HTR-8/SVneo (cell line): Measurements from ENCODE around the gene HSDL1.
A peak's percentile ranks its signal among the peaks of the same experiment; 100 is the strongest.

Source experiments
- DNase-seq: peaks from one replicate; pipeline ENCODE4 v3.0.0; 2011; ENCODE audit warnings: low spot score, mixed read lengths; ENCODE audit not compliant: insufficient read length
- FAIRE-seq: peaks from 2 replicates; lab custom pipeline; 2011; peaks lifted over from hg19 to GRCh38; lab: Jason Lieb, UNC

The HSDL1 gene

DNA sequence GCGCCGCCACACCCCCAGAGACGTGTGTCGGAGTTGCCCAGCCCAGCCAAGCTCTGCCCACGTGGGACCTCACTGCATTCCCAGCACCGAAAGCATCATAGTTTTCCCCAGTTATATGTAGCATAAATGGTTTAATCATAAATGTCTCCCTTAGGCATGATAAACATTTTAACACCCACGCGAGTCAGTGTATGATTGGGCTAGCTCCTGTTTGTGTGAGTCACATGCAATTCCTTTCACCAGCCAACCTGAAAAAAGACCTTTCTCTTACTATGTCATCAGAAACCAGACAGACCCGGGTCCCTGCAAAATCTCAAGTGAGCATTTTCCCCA is 32.7 kb upstream of the HSDL1 start:
- DNase-seq: no peak
- FAIRE-seq: peak; percentile 83

DNA sequence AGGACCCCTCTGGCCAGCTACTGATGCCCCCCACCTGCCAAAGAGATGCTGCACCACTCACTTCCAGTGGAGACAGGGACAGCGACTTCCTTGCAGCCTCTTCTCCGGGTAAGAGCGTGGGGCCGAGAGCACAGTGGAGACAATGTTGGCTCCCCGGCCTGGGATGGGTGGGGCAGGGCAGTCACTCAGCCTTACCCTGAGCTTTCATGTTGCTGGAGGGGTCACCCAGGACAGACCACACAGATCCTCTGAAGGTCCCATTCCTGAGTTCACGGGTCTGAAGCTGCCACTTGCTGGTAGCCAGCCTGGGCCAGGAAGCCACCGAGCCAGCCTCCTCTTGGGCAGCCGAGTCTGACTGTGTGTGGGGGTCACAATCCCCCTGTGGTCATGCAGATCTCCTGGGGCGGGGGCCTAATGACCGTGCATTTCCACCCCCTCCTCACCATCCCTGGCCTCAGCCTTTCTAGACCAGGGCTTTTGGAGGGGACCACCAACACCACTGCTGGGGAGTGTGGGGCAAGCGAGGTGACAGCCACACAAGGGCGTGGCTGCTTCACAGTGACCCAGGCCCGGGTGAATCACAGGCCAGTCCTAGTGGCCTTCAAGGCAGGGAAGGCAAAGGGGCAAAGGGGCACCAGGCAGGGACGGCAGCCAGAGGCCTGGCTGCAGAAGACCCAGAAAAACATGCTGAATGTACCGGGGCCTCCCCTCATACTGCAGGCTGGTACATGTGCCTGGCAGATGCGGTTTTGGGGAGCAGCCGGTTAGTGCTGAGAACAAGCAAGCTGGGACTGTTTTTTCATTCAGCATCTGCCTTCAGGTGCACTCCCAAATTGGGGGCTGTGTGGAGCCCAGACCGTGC is 31.4 kb upstream of the HSDL1 start:
- FAIRE-seq: peak; percentile 81
- no peak for DNase-seq

DNA sequence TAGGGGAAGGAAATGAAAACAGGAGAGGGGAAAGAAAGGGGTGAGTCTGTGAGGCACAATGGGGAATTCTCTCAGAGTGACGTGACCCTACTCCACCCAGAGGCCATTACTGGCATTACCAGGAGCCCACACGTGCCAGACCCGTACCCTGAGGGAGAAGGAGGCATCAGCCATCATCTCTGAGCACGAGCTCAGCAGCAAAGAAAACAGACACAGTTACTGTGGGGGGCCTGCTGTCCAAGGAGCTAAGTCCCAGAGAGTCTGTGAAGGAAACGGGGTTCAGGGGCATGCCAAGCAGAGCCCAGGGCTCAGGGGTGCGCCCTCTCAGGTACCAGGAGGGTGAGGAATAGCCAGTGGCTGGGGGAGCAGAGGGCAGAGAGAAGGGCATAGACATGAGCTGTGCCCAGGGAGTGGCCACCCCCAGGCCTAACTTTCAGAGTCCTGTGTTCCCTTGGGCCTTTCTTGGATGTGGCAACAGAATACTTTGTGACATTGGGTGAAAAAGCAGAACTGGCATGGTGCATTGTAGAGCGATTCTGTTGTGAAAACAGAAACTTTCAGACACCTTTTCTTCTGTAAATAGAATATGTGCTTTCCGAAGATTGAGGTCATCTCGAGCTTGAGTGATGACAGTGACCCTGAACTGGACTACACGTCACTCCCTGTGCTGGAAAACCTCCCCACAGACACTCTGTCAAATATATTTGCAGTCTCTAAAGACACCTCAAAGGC is 30.5 kb upstream of the HSDL1 start:
- DNase-seq (peak; percentile 86), FAIRE-seq (peak; percentile 72)

DNA sequence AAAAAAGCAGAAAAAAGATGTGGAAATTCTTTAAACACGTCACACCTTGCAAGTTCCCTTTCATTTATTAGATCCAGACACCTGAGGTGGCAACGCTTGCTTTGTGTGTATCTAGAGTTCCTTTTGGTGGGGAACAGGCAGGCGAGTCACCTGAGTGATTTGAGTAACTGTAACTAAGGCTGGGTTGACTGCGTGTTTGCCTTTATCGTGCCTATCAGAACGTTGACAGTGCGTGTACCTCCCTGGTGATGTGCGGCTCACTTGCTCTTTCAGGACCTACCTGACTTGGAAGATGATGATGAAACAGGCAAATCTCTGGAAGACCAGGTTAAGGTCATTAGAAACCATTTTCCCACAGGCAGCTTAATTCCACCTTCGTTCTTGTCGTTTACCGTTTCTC is 29.4 kb upstream of the HSDL1 start:
- FAIRE-seq: peak; percentile 33
- DNase-seq: no peak

DNA sequence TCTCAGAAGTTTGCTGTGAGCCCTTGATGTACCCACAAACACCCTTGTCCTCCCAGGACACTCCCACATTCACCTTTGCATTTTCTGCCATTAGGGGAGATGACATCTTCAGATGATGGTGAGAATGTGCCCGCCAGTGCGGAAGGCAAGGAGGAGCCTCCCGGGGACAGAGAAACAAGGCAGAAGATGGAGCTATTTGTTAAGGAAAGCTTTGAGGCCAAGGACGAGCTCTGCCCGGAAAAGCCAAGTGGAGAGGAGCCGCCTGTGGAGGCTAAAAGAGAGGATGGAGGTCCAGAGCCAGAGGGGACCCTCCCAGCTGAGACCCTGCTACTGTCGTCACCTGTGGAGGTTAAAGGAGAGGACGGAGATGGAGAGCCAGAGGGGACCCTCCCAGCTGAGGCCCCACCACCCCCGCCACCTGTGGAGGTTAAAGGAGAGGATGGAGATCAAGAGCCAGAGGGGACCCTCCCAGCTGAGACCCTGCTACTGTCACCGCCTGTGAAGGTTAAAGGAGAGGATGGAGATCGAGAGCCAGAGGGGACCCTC is 24.9 kb upstream of the HSDL1 start:
- DNase-seq (no peak), FAIRE-seq (no peak)

DNA sequence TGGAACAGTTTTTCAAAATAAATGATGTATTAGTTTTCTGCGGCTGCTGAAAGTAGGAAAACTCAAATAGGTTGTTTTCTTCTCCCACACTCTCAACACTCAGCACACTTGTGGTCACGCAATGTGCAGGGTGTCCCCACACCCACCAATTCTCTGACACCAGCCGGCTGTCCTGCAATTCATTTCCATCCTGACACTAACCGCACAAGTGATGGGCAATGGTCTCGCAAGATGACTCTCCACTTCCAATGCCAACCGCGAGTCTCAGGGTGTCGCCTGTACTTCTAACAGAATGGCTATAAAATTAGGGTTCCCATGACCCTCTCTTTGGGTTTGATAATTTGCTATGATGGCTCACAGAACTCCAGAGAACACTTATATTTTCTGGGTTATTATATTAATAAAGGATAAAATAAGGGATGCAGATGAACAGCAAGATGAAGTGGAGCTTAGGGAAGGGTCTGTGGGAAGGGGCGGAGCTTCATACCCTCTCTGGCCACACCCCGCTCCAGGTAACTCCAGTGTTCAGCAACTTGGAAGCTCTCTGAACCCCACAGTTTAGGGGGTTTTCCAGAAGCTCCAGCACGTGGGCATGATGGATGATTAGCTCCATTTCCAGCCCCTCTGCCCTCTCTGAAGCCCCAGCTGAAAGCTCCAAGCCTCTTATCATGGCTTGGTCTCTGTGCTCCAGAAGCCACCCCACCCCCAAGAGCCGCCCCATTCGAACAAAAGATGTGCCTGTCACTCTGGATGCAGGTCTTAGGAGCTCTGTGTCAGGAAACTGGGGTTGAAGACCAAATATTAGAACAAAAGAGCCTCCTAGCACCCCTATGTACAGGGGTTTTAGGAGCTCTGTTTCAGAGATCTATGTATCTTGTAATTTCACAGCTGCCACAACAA is 22.1 kb upstream of the HSDL1 start:
- FAIRE-seq: no peak
- DNase-seq: no peak

DNA sequence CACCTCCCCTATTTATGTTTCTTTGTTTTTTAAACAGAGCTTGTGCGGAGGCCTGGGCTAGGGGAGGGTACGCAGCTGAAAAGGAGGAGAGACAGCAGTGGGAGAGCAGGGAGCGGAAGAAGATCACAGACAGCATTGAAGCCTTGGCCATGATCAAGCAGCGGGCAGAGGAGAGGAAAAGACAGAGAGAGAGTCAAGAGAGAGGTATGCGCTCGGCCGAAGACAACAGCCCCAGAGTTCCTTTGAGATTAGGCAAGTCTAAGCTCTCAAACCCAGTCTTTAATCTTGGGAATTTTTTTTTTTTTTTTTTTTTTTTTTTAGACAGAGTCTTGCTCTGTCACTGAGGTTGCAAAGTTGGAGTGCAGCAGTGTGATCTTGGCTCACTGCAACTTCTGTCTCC is 20.8 kb upstream of the HSDL1 start:
- FAIRE-seq (no peak), DNase-seq (no peak)

DNA sequence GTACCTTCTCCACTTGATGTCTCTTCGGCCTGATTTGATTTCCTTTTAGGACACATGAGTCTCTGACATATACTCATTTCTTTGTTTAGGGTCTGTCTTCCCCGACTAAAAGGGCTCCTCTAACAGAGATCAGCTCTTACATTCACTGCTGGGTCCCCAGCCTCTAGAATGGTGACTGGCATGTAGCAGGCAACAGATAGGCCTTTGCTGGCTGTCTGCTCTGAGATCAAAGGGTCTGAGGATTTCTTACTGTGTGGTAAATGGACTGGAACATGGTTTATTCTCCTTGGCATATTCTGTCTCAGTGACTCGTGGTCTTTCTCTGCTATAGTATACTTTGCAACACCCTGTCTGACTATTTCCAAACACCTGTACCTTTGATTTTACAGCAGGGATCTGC is 16.8 kb upstream of the HSDL1 start:
- DNase-seq: no peak
- no peak for FAIRE-seq

DNA sequence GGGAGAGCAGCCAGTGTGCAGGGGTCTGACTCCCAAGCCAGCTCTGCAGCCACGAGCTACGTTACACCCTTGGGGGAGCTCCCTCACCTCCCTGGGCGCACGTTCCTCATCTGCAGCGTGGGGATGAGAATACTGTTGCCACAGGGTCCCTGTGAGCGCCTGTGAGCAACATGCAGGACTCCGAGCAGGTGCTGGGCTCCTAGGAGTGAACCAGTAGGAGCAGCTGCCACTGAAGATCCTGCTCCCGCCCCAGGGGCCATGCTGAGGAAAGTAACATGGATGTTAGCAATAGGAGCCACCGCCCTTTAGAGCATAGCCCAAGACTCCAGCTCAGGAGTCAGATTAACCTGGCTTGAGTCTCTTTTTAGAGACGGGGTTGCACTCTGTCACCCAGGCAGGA is 16.1 kb upstream of the HSDL1 start:
- FAIRE-seq (no peak), DNase-seq (no peak)

DNA sequence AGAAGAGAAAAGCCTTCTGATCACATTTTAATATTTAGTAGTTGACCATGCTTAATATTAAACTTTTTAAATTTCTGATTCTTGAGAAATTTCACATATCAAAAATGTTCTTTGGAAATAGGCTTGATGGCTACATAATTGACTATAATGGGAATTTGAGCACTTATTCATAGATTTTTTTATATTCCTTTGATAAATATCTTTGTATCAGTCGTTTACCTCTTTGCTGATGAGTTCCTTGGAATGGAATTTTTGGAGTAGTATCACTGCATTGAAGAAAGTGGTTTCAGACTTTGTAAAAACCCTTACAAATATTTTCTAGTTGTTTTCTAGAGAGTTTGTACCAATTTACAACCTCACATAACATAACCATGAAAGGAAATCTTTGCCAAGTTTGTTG is 14.8 kb upstream of the HSDL1 start:
- DNase-seq (no peak), FAIRE-seq (no peak)

DNA sequence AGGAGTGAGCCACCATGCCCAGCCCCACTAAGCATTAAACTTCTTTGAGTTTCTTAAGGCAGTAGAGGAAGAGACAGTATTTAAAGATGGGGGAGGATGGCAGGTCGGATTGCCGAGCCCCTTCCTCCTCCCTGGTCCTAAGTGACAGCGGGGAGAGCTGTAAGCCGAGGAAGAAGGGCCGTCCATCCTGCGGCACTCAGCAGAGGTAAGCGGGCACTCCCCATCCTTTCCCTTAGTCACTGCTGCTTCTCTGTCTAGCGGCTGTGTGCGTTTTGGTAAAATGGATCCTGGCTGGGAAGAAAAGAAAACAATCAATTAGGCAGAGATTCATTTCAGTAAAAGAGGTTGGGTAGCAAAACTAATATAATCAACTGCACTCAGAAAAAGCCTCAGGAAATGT is 14.0 kb upstream of the HSDL1 start:
- no peak for FAIRE-seq
- DNase-seq: no peak

DNA sequence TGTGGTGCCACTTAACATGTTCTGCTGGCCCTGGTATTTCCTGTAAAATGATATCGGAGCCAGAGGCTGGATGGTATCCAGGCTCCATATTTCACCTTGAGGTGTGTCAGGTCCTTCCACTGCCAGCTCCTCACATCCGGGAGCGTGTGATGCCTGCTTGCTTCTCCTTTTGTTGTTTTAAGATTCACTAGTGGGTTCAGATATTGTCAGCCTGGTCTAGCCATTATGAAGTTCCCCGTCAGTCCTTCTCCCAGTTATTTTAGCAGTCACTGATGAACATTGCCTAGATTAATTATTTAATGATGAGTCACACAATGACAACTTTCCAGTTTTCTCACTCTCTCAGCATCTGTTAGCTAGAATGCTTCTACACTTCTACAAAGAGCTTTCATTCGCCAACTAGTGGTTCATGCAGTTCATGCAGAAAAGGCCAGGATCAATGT is 11.4 kb upstream of the HSDL1 start:
- FAIRE-seq (no peak), DNase-seq (no peak)

DNA sequence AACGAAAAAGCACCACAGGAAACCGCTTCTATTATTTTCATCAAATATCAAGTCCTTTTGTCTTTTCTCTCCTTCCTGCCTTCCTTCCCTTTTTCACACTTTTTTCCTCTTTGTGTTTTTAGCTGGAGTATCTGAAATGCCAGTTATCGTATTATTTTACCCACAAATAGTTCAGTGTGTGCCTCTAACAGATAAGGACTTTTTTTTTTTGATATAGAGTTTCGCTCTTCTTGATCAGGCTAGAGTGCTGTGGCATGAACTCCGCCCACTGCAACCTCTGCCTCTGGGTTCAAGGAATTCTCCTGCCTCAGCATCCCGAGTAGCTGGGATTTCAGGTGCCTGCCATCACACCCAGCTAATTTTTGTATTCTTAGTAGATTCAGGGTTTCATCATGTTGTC is 10.8 kb upstream of the HSDL1 start:
- FAIRE-seq (no peak), DNase-seq (no peak)

DNA sequence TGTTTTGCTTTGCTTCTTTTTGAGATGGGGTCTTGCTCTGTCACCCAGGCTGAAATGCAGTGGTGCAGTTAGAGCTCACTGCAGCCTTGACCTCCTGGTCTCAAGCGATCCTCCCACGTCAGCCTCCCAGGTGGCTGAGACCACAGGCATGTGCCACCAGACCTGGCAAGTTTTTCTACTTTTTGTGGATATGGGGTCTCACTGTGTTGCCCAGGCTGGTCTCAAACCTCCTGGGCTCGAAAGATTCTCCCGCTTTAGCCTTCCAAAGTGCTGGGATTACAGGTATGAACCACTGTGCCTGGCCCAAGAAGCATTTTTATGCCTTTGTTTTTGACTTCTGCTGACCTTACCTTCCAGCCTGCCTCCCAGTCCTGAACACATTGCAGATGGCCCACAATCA is 10.2 kb upstream of the HSDL1 start:
- FAIRE-seq (no peak), DNase-seq (no peak)

DNA sequence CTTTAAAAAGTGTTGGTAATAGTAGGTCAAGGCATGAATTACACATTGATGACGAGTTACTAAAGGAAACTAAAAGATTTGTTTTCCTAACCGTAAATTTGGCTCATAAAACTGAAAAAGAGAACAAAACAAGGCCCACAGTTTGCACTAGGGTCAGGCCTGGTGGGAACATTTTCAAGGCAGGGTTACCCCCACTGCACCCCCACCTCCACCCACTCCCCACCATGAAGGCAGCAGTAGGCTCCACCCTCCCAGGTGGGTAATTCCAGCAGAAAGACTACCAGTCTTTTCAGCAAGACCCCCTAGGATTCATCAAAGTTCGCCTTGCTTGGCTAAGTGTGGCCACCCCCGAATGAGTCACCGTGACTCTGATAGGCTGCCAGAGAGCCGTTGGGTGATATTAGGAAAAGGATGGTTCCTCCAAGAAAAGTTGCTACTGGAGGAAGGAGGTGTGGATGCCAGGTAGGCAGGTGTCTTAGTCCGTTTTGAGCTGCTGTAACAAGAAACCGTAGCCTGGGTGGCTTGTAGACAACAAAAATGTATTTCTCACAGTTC is 8.8 kb upstream of the HSDL1 start:
- DNase-seq (no peak), FAIRE-seq (no peak)

DNA sequence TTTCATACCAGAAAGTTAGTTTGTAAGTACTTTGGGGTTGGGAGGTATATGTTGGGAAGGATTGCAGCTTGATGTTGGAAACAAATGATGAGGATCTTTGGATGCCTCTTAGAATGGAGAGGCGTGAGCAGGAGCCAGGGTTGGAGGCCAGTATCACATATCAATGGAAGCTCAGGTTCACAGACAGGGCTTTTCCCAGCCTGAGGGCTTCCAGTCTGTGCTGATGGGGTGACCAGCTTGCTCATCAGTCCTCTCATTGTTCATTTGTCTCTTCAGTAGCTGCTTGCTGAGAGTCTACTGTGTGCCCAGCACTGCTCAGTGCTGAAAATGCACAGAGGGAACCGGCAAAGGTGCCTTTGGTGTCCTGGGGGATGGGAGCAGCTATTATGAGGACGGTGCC is 5.9 kb upstream of the HSDL1 start:
- no peak for FAIRE-seq
- no peak for DNase-seq

DNA sequence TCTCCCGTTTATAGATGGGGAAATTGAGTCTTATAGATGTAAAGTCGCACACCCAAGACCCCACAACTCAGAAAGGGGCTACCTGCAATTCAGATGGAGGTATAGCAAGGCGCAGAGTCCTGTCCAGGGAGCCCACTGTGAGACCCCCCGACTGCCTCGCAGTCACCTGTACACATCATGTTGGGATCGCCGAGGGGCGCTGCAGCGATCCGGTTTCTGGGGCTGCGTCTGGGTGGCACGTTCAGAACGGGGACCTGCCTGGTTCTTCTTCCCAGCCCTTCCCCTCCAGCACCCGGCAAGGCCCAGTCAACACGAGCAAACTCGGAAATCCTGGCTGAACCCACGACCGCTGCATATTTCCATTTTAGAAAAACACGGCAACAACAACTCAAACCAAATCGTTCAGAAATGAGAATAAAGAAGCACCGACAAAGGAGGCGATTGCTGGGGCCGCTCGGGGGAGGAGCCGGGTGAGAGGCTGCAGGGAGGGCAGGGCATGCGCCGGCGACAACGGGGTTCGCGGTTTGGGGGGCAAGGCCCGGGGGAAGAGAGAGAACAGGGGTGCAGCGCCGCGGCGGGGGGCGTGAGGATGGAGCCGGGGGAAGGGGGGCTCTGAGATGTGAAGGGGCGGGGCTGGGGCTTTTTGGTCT is 643 bp downstream of the HSDL1 start:
- DNase-seq (no peak), FAIRE-seq (no peak)

DNA sequence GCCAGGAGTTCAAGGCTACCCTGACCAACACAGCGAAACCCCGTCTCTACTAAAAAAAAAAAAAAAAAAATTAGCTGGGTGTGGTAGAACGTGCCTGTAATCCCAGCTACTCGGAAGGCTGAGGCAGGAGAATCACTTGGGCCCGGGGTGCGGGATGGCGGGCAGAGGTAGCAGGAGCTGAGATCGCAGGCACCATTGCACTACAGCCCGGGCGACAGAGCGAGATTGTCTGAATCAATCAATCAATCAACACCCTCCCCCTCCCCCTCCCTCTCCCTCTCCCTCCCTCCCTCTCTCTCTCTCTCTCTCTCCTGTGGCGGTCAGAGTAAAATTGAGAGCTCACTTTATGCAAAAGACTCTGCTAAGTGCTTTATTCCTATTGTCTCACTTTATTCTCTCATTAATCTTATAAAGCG is 1.2 kb downstream of the HSDL1 start:
- DNase-seq (no peak), FAIRE-seq (no peak)

DNA sequence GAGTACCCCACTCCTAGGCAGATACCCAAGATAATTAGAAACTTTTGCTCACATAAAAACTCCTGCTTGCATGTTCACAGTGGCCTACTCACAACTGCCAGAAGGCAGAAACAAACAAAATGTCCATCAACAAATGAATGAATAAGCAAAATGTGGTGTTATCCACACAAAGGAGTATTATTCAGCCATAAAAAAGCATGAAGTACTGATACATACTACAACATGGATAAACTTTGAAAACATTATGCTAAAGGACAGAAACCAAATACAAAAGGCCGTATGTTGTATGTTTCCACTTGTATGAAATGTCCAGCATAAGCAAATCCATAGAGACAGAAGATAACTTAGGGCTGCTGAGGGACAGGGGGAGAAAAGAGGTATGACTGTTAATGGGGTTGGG is 1.9 kb downstream of the HSDL1 start:
- DNase-seq (no peak), FAIRE-seq (no peak)
